GM12878 (cell line): ENCODE results near the gene HINT3. TPM values are rescaled to one million over a fixed set of nuclear protein-coding genes. Genes with fewer than 3 reads are reported as not detected.

Experiments used
- EED ChIP-seq: sonication (generic); IDR thresholded peaks from 2 replicates; pipeline ENCODE4 v1.6.1; 2016; ENCODE audit warnings: antibody characterized with exemption, low read depth
- FOXM1 ChIP-seq: IDR thresholded peaks from 2 replicates; pipeline ENCODE4 v1.6.1; 2012; ENCODE audit warnings: low read depth, mild to moderate bottlenecking, inconsistent platforms, low read length, moderate library complexity
- GABPA ChIP-seq: IDR thresholded peaks from 2 replicates; pipeline ENCODE4 v1.6.1; 2014; ENCODE audit warnings: antibody characterized with exemption, low read depth, mild to moderate bottlenecking, inconsistent platforms
- HDAC2 ChIP-seq: fragments of 200-600 bp; sonication (generic); IDR thresholded peaks from 2 replicates; pipeline ENCODE4 v1.6.1; 2017
- IKZF2 ChIP-seq, 2 experiments: fragments of 450-650 bp; IDR thresholded peaks; 2 replicates each; pipeline ENCODE4 v1.6.1; 2017; ENCODE audit warnings: mild to moderate bottlenecking in 2 of 2, moderate library complexity in 2 of 2
- KLF5 ChIP-seq: fragments of 450-650 bp; IDR thresholded peaks from 2 replicates; pipeline ENCODE4 v1.6.1; 2014; ENCODE audit warnings: mild to moderate bottlenecking; ENCODE audit not compliant: partially characterized antibody
- NBN ChIP-seq: fragments of 450-650 bp; IDR thresholded peaks from 2 replicates; pipeline ENCODE4 v1.6.1; 2016
- NFIC ChIP-seq: IDR thresholded peaks from 2 replicates; pipeline ENCODE4 v1.6.1; 2012; ENCODE audit warnings: low read depth, mild to moderate bottlenecking, inconsistent platforms, low read length, moderate library complexity
- NFXL1 ChIP-seq: fragments of 450-650 bp; IDR thresholded peaks from 2 replicates; pipeline ENCODE4 v1.6.1; 2017; ENCODE audit warnings: antibody characterized with exemption, mild to moderate bottlenecking, borderline replicate concordance
- NFYA ChIP-seq: IDR thresholded peaks from 2 replicates; pipeline ENCODE4 v1.6.1; 2011; ENCODE audit warnings: low read depth, mild to moderate bottlenecking, low read length, improper control_type of control experiment, borderline replicate concordance
- NR2C2 ChIP-seq: IDR thresholded peaks from 2 replicates; pipeline ENCODE4 v1.6.1; 2011; ENCODE audit warnings: borderline replicate concordance, low read depth; ENCODE audit not compliant: control insufficient read depth, insufficient read length
- PAX8 ChIP-seq: fragments of 450-650 bp; IDR thresholded peaks from 2 replicates; pipeline ENCODE4 v1.6.1; 2017; ENCODE audit warnings: mild to moderate bottlenecking, moderate library complexity
- RFX5 ChIP-seq: IDR thresholded peaks from 2 replicates; pipeline ENCODE4 v1.6.1; 2011; ENCODE audit warnings: low read depth, low read length, improper control_type of control experiment
- SMAD5 ChIP-seq: IDR thresholded peaks from 2 replicates; pipeline ENCODE4 v1.6.1; 2016; ENCODE audit warnings: antibody characterized with exemption, low read depth
- TAF1 ChIP-seq: IDR thresholded peaks from 2 replicates; pipeline ENCODE4 v1.6.1; 2011; ENCODE audit warnings: mild to moderate bottlenecking, low read depth, low read length, borderline replicate concordance
- TCF3 ChIP-seq: IDR thresholded peaks from 2 replicates; pipeline ENCODE4 v1.6.1; 2012; ENCODE audit warnings: low read depth, mild to moderate bottlenecking, low read length, borderline replicate concordance; ENCODE audit not compliant: insufficient read depth
- ZNF207 ChIP-seq: fragments of 450-650 bp; IDR thresholded peaks from 2 replicates; pipeline ENCODE4 v1.6.1; 2014; ENCODE audit warnings: antibody characterized with exemption, mild to moderate bottlenecking, borderline replicate concordance
- polyA plus RNA-seq, 11 experiments: library from polyadenylated mRNA; depleted of rRNA in 4 of 11; unstranded in 6 of 11; stranded (reverse) in 5 of 11; fragments of >200 nt; fragmentation: Nextera tagmentation in 4 of 11; fragmentation: Illumina TruSeq in 1 of 11; extraction: Ambion mirVana in 4 of 11; extraction: Trizol in 1 of 11; gene quantifications; 1 replicate in 1 of 11; 2 replicates in 10 of 11; pipeline versions ENCODE4 v1.2.1 to v1.2.3, GENCODE V29; 2011 to 2016; ENCODE audit warnings: inconsistent platforms in 2 of 11, missing spikeins in 2 of 11, low read depth in 1 of 11
- total RNA-seq, 4 experiments: library from RNA; depleted of rRNA in 3 of 4; stranded (reverse); fragments of >200 nt in 3 of 4; fragmentation: Illumina TruSeq in 1 of 4; extraction: Trizol in 1 of 4; gene quantifications; 2 replicates each; pipeline versions ENCODE4 v1.2.1 to v1.2.3, GENCODE V29; 2013 to 2021
- TF ChIP-seq, protein P1 (sequence below): fragments of 450-650 bp; IDR thresholded peaks from 2 replicates; pipeline ENCODE4 v1.6.1; 2018; ENCODE audit warnings: borderline replicate concordance, mild to moderate bottlenecking; ENCODE audit not compliant: partially characterized antibody
- TF ChIP-seq, protein P2 (sequence below): fragments of 150-350 bp; IDR thresholded peaks from 2 replicates; pipeline ENCODE4 v1.6.1; 2014; ENCODE audit warnings: mild to moderate bottlenecking, low read depth, low read length
- TF ChIP-seq, protein P3 (sequence below): fragments of 450-650 bp; IDR thresholded peaks from 2 replicates; pipeline ENCODE4 v1.6.1; 2017; ENCODE audit warnings: borderline replicate concordance
- TF ChIP-seq, protein P4 (sequence below): fragments of 450-650 bp; IDR thresholded peaks from 2 replicates; pipeline ENCODE4 v1.6.1; 2016; ENCODE audit warnings: mild to moderate bottlenecking
- TF ChIP-seq, protein P5 (sequence below): IDR thresholded peaks from 2 replicates; pipeline ENCODE4 v1.6.1; 2011; ENCODE audit warnings: mild to moderate bottlenecking, low read depth, low read length, moderate library complexity; ENCODE audit not compliant: insufficient replicate concordance

HINT3 gene
- total and polyA plus RNA-seq, 10 of the 15 experiments (the other 5 are each of a cell fraction or from before 2014, with no cell fraction given) = 0.72 to 9.1 (median 5.4) TPM

DNA sequence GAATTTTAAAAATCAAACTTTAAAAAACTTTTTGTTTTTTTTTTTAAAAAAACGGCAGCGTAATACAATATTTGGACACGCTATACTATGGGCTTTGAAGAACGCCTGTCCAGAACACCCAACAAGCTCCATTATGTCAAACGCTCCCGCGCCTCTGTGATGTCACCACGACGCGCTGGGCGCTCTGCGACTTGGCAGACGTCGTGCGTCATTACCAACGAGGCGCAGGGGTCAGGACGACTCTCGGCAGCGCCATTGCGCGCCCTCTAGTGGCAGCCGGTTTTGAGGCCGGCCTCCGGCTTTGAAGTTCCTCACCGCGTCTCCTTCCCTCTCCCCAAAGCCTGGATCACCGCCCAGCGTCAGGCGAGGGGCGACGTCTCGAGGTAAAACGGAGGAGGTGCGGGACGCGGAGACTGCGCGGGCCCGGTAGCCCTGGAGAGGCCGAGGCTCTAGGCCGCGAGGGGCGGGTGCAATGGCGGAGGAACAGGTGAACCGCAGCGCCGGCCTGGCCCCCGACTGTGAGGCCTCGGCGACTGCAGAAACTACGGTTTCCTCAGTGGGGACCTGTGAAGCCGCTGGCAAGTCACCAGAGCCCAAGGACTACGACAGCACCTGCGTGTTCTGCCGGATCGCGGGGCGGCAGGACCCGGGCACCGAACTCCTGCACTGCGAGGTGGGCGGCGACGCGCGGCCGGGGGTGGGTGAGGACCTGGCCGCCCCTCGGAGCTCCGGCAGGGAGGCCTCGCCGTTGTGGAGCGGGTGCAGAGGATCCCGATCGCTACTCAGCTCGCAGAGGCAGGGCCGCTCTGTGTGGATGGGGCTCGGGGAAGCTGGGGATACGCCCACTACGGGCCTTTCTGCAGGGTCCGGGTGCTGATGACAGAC is at the start of gene HINT3 (continued):
- TF ChIP-seq, protein P1, sequence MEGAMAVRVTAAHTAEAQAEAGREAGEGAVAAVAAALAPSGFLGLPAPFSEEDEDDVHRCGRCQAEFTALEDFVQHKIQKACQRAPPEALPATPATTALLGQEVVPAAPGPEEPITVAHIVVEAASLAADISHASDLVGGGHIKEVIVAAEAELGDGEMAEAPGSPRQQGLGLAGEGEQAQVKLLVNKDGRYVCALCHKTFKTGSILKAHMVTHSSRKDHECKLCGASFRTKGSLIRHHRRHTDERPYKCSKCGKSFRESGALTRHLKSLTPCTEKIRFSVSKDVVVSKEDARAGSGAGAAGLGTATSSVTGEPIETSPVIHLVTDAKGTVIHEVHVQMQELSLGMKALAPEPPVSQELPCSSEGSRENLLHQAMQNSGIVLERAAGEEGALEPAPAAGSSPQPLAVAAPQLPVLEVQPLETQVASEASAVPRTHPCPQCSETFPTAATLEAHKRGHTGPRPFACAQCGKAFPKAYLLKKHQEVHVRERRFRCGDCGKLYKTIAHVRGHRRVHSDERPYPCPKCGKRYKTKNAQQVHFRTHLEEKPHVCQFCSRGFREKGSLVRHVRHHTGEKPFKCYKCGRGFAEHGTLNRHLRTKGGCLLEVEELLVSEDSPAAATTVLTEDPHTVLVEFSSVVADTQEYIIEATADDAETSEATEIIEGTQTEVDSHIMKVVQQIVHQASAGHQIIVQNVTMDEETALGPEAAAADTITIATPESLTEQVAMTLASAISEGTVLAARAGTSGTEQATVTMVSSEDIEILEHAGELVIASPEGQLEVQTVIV = no peak
- peak; percentile 63; the same call in 1 of the 2 replicates for TF ChIP-seq FOXM1
- TF ChIP-seq, protein P2, sequence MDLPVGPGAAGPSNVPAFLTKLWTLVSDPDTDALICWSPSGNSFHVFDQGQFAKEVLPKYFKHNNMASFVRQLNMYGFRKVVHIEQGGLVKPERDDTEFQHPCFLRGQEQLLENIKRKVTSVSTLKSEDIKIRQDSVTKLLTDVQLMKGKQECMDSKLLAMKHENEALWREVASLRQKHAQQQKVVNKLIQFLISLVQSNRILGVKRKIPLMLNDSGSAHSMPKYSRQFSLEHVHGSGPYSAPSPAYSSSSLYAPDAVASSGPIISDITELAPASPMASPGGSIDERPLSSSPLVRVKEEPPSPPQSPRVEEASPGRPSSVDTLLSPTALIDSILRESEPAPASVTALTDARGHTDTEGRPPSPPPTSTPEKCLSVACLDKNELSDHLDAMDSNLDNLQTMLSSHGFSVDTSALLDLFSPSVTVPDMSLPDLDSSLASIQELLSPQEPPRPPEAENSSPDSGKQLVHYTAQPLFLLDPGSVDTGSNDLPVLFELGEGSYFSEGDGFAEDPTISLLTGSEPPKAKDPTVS = no peak
- TF ChIP-seq TCF3 = no peak
- TF ChIP-seq RFX5 = peak; percentile 58; the same call in 1 of the 2 replicates
- TF ChIP-seq GABPA = no peak
- TF ChIP-seq, protein P3, sequence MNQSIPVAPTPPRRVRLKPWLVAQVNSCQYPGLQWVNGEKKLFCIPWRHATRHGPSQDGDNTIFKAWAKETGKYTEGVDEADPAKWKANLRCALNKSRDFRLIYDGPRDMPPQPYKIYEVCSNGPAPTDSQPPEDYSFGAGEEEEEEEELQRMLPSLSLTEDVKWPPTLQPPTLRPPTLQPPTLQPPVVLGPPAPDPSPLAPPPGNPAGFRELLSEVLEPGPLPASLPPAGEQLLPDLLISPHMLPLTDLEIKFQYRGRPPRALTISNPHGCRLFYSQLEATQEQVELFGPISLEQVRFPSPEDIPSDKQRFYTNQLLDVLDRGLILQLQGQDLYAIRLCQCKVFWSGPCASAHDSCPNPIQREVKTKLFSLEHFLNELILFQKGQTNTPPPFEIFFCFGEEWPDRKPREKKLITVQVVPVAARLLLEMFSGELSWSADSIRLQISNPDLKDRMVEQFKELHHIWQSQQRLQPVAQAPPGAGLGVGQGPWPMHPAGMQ = no peak
- TF ChIP-seq NFXL1 = no peak
- no peak for TF ChIP-seq NR2C2
- TF ChIP-seq NFIC = no peak
- no peak for TF ChIP-seq HDAC2
- TF ChIP-seq SMAD5 = no peak
- TF ChIP-seq NFYA = no peak
- TF ChIP-seq, protein P4, sequence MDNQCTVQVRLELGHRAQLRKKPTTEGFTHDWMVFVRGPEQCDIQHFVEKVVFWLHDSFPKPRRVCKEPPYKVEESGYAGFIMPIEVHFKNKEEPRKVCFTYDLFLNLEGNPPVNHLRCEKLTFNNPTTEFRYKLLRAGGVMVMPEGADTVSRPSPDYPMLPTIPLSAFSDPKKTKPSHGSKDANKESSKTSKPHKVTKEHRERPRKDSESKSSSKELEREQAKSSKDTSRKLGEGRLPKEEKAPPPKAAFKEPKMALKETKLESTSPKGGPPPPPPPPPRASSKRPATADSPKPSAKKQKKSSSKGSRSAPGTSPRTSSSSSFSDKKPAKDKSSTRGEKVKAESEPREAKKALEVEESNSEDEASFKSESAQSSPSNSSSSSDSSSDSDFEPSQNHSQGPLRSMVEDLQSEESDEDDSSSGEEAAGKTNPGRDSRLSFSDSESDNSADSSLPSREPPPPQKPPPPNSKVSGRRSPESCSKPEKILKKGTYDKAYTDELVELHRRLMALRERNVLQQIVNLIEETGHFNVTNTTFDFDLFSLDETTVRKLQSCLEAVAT = peak; percentile 36; the same call in 1 of the 2 replicates
- no peak for TF ChIP-seq PAX8
- peak; percentile 44; the same call in 1 of the 2 replicates for TF ChIP-seq EED
- TF ChIP-seq KLF5 = no peak
- peak; percentile 96 for TF ChIP-seq NBN
- peak; percentile 79; the same call in 1 of the 2 replicates for TF ChIP-seq ZNF207
- no peak for TF ChIP-seq TAF1
- TF ChIP-seq, protein P5, sequence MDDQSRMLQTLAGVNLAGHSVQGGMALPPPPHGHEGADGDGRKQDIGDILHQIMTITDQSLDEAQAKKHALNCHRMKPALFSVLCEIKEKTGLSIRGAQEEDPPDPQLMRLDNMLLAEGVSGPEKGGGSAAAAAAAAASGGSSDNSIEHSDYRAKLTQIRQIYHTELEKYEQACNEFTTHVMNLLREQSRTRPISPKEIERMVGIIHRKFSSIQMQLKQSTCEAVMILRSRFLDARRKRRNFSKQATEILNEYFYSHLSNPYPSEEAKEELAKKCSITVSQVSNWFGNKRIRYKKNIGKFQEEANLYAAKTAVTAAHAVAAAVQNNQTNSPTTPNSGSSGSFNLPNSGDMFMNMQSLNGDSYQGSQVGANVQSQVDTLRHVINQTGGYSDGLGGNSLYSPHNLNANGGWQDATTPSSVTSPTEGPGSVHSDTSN = no peak
- TF ChIP-seq IKZF2 (IDR thresholded peaks at IDR 0.05) = peak; percentile 58 to 60; a peak in 3 of 4 replicates
